ENCODE data around the gene SETBP1. TPM values are rescaled to one million over a fixed set of nuclear protein-coding genes. Genes with fewer than 3 reads are reported as not detected.

Gene SETBP1
- total RNA-seq, 1 donor from 2014 or later, result 13.6 TPM

DNA sequence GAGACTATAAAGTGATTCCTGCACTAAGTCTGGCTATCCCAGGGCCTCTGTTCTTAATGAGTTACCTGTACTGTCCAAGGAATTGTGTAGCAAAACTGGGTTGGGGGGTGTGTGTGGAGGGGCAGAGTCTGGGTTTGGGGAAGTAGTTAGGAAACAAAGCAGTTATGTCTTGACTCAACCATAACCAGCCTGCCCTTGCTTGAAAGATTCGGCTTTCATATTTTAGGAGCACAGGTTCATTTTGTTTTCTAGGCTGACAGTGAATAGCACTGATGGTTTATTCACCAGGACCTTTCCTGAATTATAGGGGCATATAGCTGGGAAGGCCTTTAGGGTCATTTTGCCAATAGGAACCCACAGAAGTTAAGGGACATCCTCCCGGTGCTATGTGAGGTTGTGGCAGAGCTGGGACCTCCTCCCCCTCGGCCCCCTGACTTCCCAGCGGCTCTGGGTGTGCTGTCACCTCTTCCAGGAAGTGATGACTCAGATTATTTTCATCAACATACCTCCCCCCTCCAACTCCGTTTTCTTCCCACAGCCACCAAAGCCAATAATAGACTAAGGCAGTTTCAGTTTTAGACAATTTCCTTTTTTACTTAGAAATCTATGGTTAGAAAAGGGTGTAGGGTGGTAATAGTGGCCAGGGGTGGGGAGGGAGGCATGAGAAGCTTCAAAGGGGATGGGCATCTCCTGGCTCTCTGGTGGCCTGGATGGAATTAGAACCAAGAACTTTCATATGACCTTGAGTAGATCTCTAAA is 44.8 kb downstream of the SETBP1 start:
- Histone ChIP-seq H3K27ac (ENCODE audit: low read depth, low read length) (peak overlapping the region; percentile 43), H3K4me3 (ENCODE audit: low read length in 3 of 3) (peak overlapping the region in 1 of 3 donors; percentile 41), H3K4me1 (ENCODE audit: control insufficient read depth in 3 of 3, insufficient read depth in 3 of 3, low read length in 3 of 3) (peaks cover 40 to 47% (median 47%) of the 10 kb centered on the region in 3 donors), H3K27me3 (ENCODE audit: control insufficient read depth in 3 of 3, insufficient read depth in 3 of 3, low read length in 3 of 3) (no peaks in the 10 kb centered on the region), H3K9me3 (ENCODE audit: control insufficient read depth in 3 of 3, low read length in 3 of 3) (no peaks in the 10 kb centered on the region), H3K36me3 (ENCODE audit: control insufficient read depth in 3 of 3, insufficient read depth in 3 of 3, low read length in 3 of 3) (no peaks in the 10 kb centered on the region), H3K9ac (ENCODE audit: low read depth in 1 of 3, low read length in 3 of 3) (peak overlapping the region in 1 of 3 donors; percentile 59)

DNA sequence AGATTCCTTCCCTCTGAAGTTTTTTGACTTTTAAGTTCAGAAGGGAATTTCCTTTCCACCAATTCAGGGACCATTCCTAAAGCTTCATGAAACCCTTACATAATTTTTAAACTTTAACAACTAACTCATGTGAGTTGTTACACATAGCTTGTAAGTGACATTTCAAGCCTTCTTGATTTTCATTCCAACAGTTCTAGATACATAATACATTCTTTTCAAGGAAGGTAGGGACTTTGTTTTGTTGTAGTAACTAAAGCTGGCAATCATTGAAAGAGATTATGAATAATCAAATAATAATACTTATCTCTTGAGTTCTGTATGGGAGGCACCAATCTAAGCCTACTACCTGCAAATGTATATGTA is 45.4 kb downstream of the SETBP1 start:
- Histone ChIP-seq H3K4me1 (ENCODE audit: control insufficient read depth in 3 of 3, insufficient read depth in 3 of 3, low read length in 3 of 3) (peaks cover 43 to 52% (median 48%) of the 10 kb centered on the region in 3 donors), H3K27me3 (ENCODE audit: control insufficient read depth in 3 of 3, insufficient read depth in 3 of 3, low read length in 3 of 3) (no peaks in the 10 kb centered on the region), H3K9me3 (ENCODE audit: control insufficient read depth in 3 of 3, low read length in 3 of 3) (no peaks in the 10 kb centered on the region), H3K36me3 (ENCODE audit: control insufficient read depth in 3 of 3, insufficient read depth in 3 of 3, low read length in 3 of 3) (no peaks in the 10 kb centered on the region), H3K27ac (ENCODE audit: low read depth, low read length) (peak overlapping the region; percentile 43), H3K9ac (ENCODE audit: low read depth in 1 of 3, low read length in 3 of 3) (no peak overlapping the region), H3K4me3 (ENCODE audit: low read length in 3 of 3) (peak overlapping the region in 1 of 3 donors; percentile 41)

DNA sequence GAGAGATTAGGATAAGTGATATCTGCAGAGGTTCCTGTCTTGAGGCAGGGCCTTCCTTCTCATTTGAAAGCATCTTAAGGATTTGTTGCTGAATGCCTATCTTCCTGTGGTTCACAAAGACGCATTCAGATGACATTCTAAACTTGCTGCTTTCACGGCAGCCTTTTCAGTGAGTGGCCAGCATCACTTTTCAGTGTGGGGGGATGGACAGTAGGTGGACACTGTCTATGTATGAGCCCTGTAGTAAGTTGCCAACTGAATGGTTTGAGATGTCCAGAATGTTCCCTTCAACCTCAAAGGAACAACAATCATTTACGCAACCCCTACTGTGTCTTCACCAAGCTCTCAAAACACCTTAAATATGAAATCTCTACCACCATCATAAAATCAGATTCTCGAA is 46.6 kb downstream of the SETBP1 start:
- Histone ChIP-seq H3K9me3 (ENCODE audit: control insufficient read depth in 3 of 3, low read length in 3 of 3) (no peaks in the 10 kb centered on the region), H3K27ac (ENCODE audit: low read depth, low read length) (no peak overlapping the region), H3K4me1 (ENCODE audit: control insufficient read depth in 3 of 3, insufficient read depth in 3 of 3, low read length in 3 of 3) (peaks cover 50 to 62% (median 56%) of the 10 kb centered on the region in 3 donors), H3K27me3 (ENCODE audit: control insufficient read depth in 3 of 3, insufficient read depth in 3 of 3, low read length in 3 of 3) (no peaks in the 10 kb centered on the region), H3K9ac (ENCODE audit: low read depth in 1 of 3, low read length in 3 of 3) (no peak overlapping the region), H3K4me3 (ENCODE audit: low read length in 3 of 3) (no peak overlapping the region), H3K36me3 (ENCODE audit: control insufficient read depth in 3 of 3, insufficient read depth in 3 of 3, low read length in 3 of 3) (no peaks in the 10 kb centered on the region)

- H3K4me1 ChIP-seq (ENCODE audit: control insufficient read depth in 3 of 3, insufficient read depth in 3 of 3, low read length in 3 of 3), result peaks cover 48 to 60% (median 55%) of the 10 kb centered on the region in 3 donors
- no peak overlapping the region for H3K9ac ChIP-seq (ENCODE audit: low read depth in 1 of 3, low read length in 3 of 3)
- H3K9me3 ChIP-seq (ENCODE audit: control insufficient read depth in 3 of 3, low read length in 3 of 3), result no peaks in the 10 kb centered on the region
- no peak overlapping the region for H3K27ac ChIP-seq (ENCODE audit: low read depth, low read length)
- H3K4me3 ChIP-seq (ENCODE audit: low read length in 3 of 3), result no peak overlapping the region
- no peaks in the 10 kb centered on the region for H3K36me3 ChIP-seq (ENCODE audit: control insufficient read depth in 3 of 3, insufficient read depth in 3 of 3, low read length in 3 of 3)
- no peaks in the 10 kb centered on the region for H3K27me3 ChIP-seq (ENCODE audit: control insufficient read depth in 3 of 3, insufficient read depth in 3 of 3, low read length in 3 of 3)
Observed at GRCh38 chr18:44729631-44730101, 49.0 kb downstream of the SETBP1 start.

DNA sequence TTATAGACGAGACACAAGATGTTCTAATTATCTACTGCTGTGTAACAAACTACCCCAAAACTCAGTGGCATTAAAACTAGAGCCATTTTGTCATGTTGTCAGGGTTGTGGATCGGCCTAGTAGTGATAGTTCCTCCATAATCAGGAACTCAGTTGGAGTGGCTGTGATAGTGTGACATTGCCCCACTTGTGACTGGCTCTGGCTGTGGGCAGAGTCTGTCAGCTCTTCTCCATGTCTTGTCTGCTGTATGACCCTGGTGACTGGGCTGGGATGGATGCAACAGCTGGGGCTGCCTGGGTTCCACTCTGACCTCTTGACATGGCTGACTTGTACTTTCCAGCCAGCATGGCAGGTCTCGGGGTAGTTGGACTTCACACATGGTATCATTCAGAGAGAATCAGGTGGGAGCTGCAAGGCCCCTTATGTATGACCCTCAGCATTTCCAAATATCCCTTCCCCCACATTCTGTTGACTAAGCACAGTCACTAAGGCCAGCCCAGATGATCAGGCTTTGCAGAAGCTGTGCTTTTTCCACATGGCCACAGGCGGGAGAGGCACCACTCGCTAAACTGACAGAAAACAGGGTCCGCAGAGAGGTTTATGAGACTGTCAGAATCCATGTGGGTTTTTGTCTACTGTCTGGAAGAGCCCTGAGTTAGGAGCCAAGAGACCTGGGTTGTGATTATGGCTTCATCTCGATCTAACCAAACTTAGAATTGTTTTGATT is 50.3 kb downstream of the SETBP1 start:
- no peaks in the 10 kb centered on the region for H3K9me3 ChIP-seq (ENCODE audit: control insufficient read depth in 3 of 3, low read length in 3 of 3)
- H3K27ac ChIP-seq (ENCODE audit: low read depth, low read length), result no peak overlapping the region
- peaks cover 37 to 50% (median 46%) of the 10 kb centered on the region in 3 donors for H3K4me1 ChIP-seq (ENCODE audit: control insufficient read depth in 3 of 3, insufficient read depth in 3 of 3, low read length in 3 of 3)
- H3K4me3 ChIP-seq (ENCODE audit: low read length in 3 of 3), result no peak overlapping the region
- H3K9ac ChIP-seq (ENCODE audit: low read depth in 1 of 3, low read length in 3 of 3), result no peak overlapping the region
- H3K27me3 ChIP-seq (ENCODE audit: control insufficient read depth in 3 of 3, insufficient read depth in 3 of 3, low read length in 3 of 3), result no peaks in the 10 kb centered on the region
- H3K36me3 ChIP-seq (ENCODE audit: control insufficient read depth in 3 of 3, insufficient read depth in 3 of 3, low read length in 3 of 3), result no peaks in the 10 kb centered on the region

GRCh38 chr18:44731530-44732237 is 51.0 kb downstream of the SETBP1 start:
- H3K36me3 ChIP-seq (ENCODE audit: control insufficient read depth in 3 of 3, insufficient read depth in 3 of 3, low read length in 3 of 3), result no peaks in the 10 kb centered on the region
- peak overlapping the region in 1 of 3 donors; percentile 6 for H3K4me3 ChIP-seq (ENCODE audit: low read length in 3 of 3)
- H3K27me3 ChIP-seq (ENCODE audit: control insufficient read depth in 3 of 3, insufficient read depth in 3 of 3, low read length in 3 of 3), result no peaks in the 10 kb centered on the region
- peak overlapping the region; percentile 38 for H3K27ac ChIP-seq (ENCODE audit: low read depth, low read length)
- peaks cover 38 to 48% (median 40%) of the 10 kb centered on the region in 3 donors for H3K4me1 ChIP-seq (ENCODE audit: control insufficient read depth in 3 of 3, insufficient read depth in 3 of 3, low read length in 3 of 3)
- no peak overlapping the region for H3K9ac ChIP-seq (ENCODE audit: low read depth in 1 of 3, low read length in 3 of 3)
- no peaks in the 10 kb centered on the region for H3K9me3 ChIP-seq (ENCODE audit: control insufficient read depth in 3 of 3, low read length in 3 of 3)

DNA sequence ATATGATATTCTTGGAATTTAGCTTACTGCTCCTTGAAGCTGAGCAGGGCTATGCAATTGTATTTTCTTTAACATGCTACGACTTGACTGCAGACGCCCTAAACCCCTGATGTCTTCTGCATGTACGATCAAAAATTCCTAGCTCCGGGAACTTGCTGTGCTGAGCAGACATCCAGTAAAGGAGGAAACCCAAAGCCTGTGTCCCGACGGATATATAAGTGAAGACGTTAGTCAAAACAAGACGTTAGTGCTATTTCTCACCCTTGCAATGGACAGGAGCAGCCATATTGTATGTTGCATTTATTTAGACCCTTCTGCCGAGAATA is 51.5 kb downstream of the SETBP1 start:
- no peaks in the 10 kb centered on the region for H3K27me3 ChIP-seq (ENCODE audit: control insufficient read depth in 3 of 3, insufficient read depth in 3 of 3, low read length in 3 of 3)
- peak overlapping the region; percentile 38 for H3K27ac ChIP-seq (ENCODE audit: low read depth, low read length)
- no peak overlapping the region for H3K9ac ChIP-seq (ENCODE audit: low read depth in 1 of 3, low read length in 3 of 3)
- H3K36me3 ChIP-seq (ENCODE audit: control insufficient read depth in 3 of 3, insufficient read depth in 3 of 3, low read length in 3 of 3), result no peaks in the 10 kb centered on the region
- peaks cover 40 to 52% (median 41%) of the 10 kb centered on the region in 3 donors for H3K4me1 ChIP-seq (ENCODE audit: control insufficient read depth in 3 of 3, insufficient read depth in 3 of 3, low read length in 3 of 3)
- H3K9me3 ChIP-seq (ENCODE audit: control insufficient read depth in 3 of 3, low read length in 3 of 3), result no peaks in the 10 kb centered on the region
- peak overlapping the region in 2 of 3 donors; percentile 6 to 39 for H3K4me3 ChIP-seq (ENCODE audit: low read length in 3 of 3)

DNA sequence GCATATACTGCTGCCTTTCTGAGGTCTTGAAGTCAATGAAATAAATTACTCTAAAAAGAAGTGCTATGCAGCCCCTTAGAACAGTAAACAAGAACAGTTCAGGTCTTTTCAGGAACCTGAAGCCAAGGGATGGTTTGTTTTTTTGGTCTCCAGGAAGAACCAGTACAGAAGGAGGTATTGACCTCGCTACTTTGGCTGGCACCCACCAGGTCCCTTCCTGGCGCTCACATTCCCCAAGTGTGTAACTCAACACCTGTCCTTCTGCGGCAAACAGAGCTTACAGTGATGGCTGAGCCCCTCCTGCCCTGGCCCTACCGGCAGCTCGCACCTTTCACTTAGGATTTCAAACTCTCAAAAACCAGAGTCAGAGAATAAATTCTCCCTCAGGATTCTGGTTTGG is 51.9 kb downstream of the SETBP1 start:
- peak overlapping the region; percentile 38 for H3K27ac ChIP-seq (ENCODE audit: low read depth, low read length)
- no peaks in the 10 kb centered on the region for H3K27me3 ChIP-seq (ENCODE audit: control insufficient read depth in 3 of 3, insufficient read depth in 3 of 3, low read length in 3 of 3)
- peaks cover 41 to 54% (median 42%) of the 10 kb centered on the region in 3 donors for H3K4me1 ChIP-seq (ENCODE audit: control insufficient read depth in 3 of 3, insufficient read depth in 3 of 3, low read length in 3 of 3)
- H3K9ac ChIP-seq (ENCODE audit: low read depth in 1 of 3, low read length in 3 of 3), result peak overlapping the region in 1 of 3 donors; percentile 17
- H3K36me3 ChIP-seq (ENCODE audit: control insufficient read depth in 3 of 3, insufficient read depth in 3 of 3, low read length in 3 of 3), result no peaks in the 10 kb centered on the region
- H3K9me3 ChIP-seq (ENCODE audit: control insufficient read depth in 3 of 3, low read length in 3 of 3), result no peaks in the 10 kb centered on the region
- H3K4me3 ChIP-seq (ENCODE audit: low read length in 3 of 3), result peak overlapping the region; percentile 6 to 39 (median 14)

DNA sequence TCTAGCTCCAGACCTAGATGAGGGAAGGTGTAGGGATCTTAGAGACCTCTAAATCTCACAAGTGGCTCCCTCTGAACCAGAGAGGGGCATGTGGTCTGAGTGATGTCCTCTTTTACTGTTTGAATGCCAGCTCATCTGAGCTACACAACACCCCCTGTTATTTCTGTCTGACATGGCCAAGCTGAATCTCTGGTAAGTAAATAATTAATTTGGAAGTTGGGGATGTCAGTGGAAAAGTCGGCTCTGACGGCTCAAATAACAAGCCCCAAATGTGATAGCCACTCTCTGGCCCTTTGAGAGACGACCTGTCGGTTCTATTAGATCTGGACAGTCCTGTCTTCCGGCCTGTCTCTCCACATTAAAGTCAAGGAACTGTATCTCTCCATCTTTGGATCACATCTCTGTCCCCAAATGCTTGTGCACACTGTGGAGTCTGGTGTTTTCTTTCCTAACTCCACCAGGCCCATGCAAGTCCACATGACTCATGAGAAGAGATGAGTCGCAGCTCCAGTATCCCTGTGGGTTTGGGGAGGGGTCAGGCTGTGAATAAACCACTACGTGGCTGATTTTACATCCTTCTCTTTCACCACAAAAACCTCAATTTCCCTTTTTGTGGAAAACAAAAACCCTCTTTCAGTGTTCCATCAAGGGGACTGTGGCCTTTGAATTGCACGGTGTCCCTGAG is 52.5 kb downstream of the SETBP1 start:
- Histone ChIP-seq H3K27ac (ENCODE audit: low read depth, low read length) (peak overlapping the region; percentile 38), H3K9me3 (ENCODE audit: control insufficient read depth in 3 of 3, low read length in 3 of 3) (no peaks in the 10 kb centered on the region), H3K27me3 (ENCODE audit: control insufficient read depth in 3 of 3, insufficient read depth in 3 of 3, low read length in 3 of 3) (no peaks in the 10 kb centered on the region), H3K9ac (ENCODE audit: low read depth in 1 of 3, low read length in 3 of 3) (peak overlapping the region in 1 of 3 donors; percentile 17), H3K4me1 (ENCODE audit: control insufficient read depth in 3 of 3, insufficient read depth in 3 of 3, low read length in 3 of 3) (peaks cover 41 to 50% (median 43%) of the 10 kb centered on the region in 3 donors), H3K36me3 (ENCODE audit: control insufficient read depth in 3 of 3, insufficient read depth in 3 of 3, low read length in 3 of 3) (no peaks in the 10 kb centered on the region), H3K4me3 (ENCODE audit: low read length in 3 of 3) (peak overlapping the region in 1 of 3 donors; percentile 6)

Measured in skeletal muscle tissue (tissue), 4 donors.